ENCODE results near the gene PLCB2.

PLCB2 gene

GRCh38 chr15:40352281-40352901 is 44.7 kb upstream of the PLCB2 start:
- no peaks in the 10 kb centered on the region for H3K9me3 ChIP-seq (ENCODE audit: severe bottlenecking)
- no peak for TF ChIP-seq CTCF (IDR thresholded peaks at IDR 0.05; ENCODE audit: low read depth, low read length)
- H3K4me3 ChIP-seq (ENCODE audit: low read depth, low read length) = no peak overlapping the region
- H3K36me3 ChIP-seq = no peaks in the 10 kb centered on the region
- no peak for DNase-seq
- no peak overlapping the region for H3K27ac ChIP-seq
- H3K27me3 ChIP-seq (ENCODE audit: insufficient read depth, low read depth, severe bottlenecking) = no peaks in the 10 kb centered on the region

- DNase-seq = no peak
- H3K36me3 ChIP-seq = no peaks in the 10 kb centered on the region
- H3K27ac ChIP-seq = no peak overlapping the region
- H3K27me3 ChIP-seq (ENCODE audit: insufficient read depth, low read depth, severe bottlenecking) = no peaks in the 10 kb centered on the region
- no peak for TF ChIP-seq CTCF (IDR thresholded peaks at IDR 0.05; ENCODE audit: low read depth, low read length)
- no peaks in the 10 kb centered on the region for H3K9me3 ChIP-seq (ENCODE audit: severe bottlenecking)
- no peak overlapping the region for H3K4me3 ChIP-seq (ENCODE audit: low read depth, low read length)
Measured at GRCh38 chr15:40349163-40349562, 41.4 kb upstream of the PLCB2 start.

- H3K27ac ChIP-seq = no peak overlapping the region
- no peaks in the 10 kb centered on the region for H3K36me3 ChIP-seq
- no peak for DNase-seq
- H3K27me3 ChIP-seq (ENCODE audit: insufficient read depth, low read depth, severe bottlenecking) = no peaks in the 10 kb centered on the region
- no peak overlapping the region for H3K4me3 ChIP-seq (ENCODE audit: low read depth, low read length)
- no peak for TF ChIP-seq CTCF (IDR thresholded peaks at IDR 0.05; ENCODE audit: low read depth, low read length)
- H3K9me3 ChIP-seq (ENCODE audit: severe bottlenecking) = no peaks in the 10 kb centered on the region
Measured at GRCh38 chr15:40348474-40348870, 40.7 kb upstream of the PLCB2 start.

DNA sequence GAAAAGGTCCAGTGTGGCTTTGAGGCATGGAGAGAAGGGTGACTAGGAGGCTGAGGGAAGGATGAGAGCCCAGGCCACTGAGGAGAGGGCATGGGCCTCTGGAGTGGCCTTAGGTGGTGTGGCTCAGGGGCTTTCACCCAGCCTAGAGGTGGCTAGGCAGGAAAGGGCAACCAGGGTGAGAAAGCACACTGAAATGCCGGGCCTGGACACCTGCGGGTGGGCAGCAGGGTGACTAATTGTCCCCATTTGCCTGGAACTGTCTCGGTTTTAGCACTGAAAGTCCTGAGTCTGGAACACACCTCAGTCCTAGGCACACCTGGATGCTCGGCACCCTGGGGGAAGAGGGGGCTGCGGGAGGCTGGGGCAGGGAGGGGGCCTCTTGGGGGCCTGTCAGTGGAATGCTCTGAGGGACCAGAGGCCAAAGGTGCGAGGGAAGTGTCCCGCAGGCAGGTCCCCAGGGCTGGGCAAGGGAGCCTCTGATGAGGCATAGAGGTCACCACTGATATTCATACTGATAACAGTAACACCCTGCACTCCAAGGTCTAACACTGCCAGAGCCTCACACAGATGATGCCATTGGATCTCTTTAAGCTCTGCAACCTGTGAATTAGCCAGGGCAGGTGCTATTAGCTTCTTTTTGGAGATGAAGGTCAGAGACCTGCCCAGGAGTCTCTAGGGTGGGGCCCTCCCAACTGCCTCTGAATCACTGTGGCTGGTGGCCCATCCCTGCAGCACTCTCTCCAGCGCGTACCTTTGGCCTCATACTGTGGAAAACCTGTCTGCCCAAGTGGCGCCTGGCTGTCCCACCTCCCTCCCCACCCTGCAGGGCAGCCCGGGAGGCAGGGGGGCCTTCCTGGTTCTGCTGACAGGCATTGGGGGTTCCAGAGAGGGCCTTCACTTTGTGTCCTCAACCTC is 40.1 kb upstream of the PLCB2 start:
- Histone ChIP-seq H3K27me3 (ENCODE audit: insufficient read depth, low read depth, severe bottlenecking) (no peaks in the 10 kb centered on the region), H3K4me3 (ENCODE audit: low read depth, low read length) (no peak overlapping the region), H3K9me3 (ENCODE audit: severe bottlenecking) (no peaks in the 10 kb centered on the region), H3K27ac (no peak overlapping the region), H3K36me3 (no peaks in the 10 kb centered on the region)
- TF ChIP-seq CTCF (IDR thresholded peaks at IDR 0.05; ENCODE audit: low read depth, low read length) = no peak
- no peak for DNase-seq

GRCh38 chr15:40346579-40347558 is 39.1 kb upstream of the PLCB2 start:
- Histone ChIP-seq H3K36me3 (no peaks in the 10 kb centered on the region), H3K27me3 (ENCODE audit: insufficient read depth, low read depth, severe bottlenecking) (no peaks in the 10 kb centered on the region), H3K9me3 (ENCODE audit: severe bottlenecking) (no peaks in the 10 kb centered on the region), H3K4me3 (ENCODE audit: low read depth, low read length) (no peak overlapping the region), H3K27ac (no peak overlapping the region)
- no peak for DNase-seq
- no peak for TF ChIP-seq CTCF (IDR thresholded peaks at IDR 0.05; ENCODE audit: low read depth, low read length)
